ENCODE results near the gene TYRP1.

The TYRP1 gene

DNA sequence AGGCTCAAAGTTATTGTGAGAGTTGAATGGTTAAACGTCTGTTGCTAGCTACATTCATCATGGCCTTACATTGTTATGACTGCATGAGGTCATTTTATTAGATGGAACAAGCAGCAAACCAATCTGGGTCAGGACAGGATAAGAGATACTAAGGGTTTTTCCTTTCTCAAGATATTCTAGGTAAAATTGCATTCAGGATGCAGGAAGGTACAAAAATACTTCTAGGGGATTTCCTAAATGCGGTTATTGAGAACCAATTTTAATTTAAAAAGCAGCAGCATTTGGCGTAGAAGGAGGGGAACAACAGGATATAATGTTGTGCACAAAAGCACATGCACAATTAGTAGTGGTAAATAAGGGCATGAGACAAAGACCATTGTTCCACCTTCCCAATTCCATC is 42.5 kb downstream of the TYRP1 start:
- DNase-seq (ENCODE audit: low spot score): no peak

DNA sequence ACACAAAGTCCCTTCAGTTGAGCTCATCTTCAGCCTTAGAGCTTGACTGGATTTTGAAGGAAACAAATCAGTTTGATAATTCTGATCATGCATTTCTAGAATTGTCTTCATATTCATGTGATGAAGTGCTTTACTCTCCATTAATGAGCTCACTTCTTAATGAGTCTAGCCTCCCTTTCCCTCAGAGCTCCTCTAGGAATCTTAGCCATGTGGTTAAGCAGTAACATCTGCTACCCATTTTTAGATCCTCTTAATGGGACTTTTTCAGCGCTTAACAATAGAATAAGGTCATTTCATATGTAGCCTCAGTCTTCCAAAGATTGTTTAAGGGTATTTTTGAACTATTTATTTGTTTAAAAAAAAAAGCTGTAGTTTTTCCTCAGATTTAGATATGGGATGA is 44.7 kb downstream of the TYRP1 start:
- DNase-seq (ENCODE audit: low spot score): no peak

DNA sequence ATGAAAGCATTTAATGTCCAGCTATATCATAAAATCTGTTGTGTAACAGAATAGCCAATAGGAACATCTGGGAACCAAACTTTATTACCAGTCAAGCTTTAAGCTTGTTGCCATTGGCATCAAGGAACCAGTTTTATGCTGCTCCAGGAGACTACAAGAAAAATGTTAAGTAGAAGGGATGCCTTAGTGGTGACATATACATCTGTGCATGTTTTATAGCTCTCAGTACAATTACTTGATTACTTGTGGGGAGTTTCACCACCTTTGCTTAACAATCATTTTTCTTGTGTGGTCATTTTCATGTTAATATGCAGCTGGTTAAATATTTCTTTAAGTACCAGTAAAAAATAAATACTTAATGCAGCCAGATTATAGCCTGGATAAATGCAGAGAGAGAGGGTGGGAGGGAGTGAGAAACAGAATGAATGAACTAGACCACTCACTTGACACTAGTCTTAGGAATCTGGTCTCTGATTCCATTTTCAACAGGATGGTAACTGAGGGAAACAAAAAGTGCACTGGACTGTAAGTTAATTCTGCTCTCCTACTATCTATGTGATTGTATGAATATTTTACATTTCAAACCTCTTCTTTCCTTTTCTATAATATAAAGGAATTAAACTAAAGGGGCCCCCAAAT is 45.9 kb downstream of the TYRP1 start:
- DNase-seq (ENCODE audit: low spot score): no peak

DNA sequence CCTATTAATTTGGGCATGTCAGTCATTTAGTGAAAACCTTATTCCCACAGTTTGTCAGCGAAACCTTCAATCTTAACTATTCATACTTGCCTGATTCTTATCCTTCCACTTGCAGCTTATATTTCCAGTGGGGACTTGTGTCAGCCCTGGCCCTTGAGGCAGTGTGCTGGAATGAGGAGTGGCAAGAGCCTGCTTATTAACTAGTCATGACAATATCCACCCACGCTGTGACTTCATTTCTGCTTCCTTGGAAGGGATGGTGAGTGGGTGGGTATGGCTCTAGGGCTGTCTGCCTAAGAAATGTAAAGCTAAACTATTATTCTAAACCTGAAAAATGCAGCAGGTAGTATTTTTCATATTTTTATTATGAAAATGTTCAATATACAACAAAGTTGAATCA is 47.7 kb downstream of the TYRP1 start:
- no peak for DNase-seq (ENCODE audit: low spot score)

DNA sequence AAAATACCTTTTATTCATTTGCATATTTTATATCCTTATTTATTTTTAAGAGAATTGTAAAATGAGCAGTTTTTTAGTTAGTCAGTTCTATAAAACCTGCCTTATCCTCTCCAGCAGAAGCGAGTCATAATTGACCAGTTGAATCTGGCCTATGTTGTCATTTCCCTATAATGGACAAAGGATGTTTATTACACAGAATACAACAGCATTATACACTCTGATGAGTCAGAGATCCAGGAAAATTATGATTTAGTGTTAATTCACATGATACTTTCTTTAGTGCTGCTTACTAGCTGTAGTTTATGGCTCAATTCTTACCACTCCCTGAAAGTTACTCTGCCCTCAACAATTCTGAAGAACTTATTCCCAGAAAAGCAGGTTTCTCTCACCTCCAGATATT is 54.8 kb downstream of the TYRP1 start:
- DNase-seq (ENCODE audit: low spot score): no peak

DNA sequence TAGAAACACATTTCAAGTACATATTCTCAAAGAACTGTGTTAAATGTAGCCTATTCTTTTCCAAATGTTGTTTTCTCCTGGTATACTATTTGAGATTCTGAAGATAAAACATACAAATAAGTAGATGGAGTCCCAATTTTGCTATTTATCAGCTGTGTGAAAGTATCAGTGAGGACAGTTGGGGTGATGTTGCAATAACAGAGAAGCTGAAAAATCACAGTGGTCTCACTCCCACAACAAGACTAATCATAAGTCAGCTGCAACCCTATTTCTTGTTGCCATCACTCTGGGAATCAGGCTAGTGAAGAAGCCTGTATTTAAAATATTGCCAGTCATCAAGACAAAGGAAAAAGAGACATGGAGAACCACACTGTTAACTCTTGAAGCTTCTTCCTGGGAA is 55.8 kb downstream of the TYRP1 start:
- no peak for DNase-seq (ENCODE audit: low spot score)

DNA sequence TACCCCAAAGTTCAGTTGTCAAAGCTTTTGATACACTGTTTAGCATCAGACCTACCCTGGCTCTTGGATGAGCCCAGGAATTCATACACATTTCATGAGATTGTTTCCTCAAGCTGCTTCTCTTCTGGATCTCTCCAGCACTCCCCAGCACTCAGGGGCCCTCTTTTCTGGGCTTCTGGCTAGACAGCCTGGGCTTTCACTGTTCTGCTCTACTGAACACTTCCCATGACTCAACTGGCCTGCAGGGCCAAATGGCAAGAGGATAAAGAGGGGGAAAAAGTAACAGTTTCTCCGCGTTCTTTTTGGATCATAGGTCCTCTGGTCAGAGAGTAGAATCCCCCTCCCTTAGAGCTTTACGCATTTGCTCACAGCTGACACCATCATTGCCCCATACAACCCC is 60.7 kb downstream of the TYRP1 start:
- no peak for DNase-seq (ENCODE audit: low spot score)

DNA sequence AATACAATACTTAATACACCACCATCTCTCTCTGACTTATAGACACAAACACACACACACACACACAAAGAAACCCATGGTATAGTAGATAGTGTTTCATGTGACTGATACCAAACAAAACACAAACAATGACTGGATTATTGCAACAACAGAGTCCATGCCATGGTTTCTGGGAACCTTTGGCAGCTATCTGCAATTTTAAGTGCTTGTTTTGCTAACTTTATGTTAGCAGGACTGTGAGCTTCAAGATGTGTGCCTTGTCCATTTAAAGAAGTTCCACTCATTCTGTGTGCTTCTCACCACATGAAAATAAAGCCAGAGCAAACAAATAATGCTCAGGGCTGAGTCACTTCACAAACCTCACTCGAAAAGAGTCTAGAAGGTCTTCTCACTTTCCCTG is 66.6 kb downstream of the TYRP1 start:
- DNase-seq (ENCODE audit: low spot score): no peak

All from D341Med (cell line).